ENCODE measurements around the gene SUPT3H. TPM values are rescaled to one million over a fixed set of nuclear protein-coding genes. Genes with fewer than 3 reads are reported as not detected.

The SUPT3H gene
- total and polyA plus RNA-seq, 4 donors, result 0.85 to 4.8 (median 2.4) TPM

DNA sequence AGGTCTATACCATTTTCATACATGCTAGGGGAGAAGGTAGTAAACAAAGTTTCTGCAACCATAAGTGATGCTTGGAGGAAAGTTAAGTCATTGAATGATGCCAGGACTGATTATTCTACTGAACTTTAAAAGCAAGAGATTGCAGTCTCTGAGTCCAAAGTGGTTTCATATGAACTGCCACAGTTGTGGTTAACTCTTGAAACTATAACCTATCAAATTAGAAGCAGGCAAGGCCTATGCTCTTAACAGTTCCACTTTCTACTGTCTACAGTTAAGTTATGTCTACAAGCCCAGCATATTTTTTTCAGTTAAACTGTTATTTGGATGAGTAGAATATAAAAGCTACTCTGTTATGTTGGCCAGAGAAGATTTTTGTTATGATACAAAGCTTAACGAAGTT lies 376.1 kb downstream of the SUPT3H start:
- H3K9ac ChIP-seq (ENCODE audit: low read depth in 1 of 2, low read length in 2 of 2), result no peak overlapping the region
- DNase-seq (ENCODE audit: low spot score), result no peak
- no peaks in the 10 kb centered on the region for H3K4me1 ChIP-seq (ENCODE audit: control insufficient read depth in 4 of 4, insufficient read depth in 4 of 4, low read length in 3 of 4)
- no peaks in the 10 kb centered on the region for H3K9me3 ChIP-seq (ENCODE audit: control insufficient read depth in 4 of 4, low read length in 3 of 4)
- no peaks in the 10 kb centered on the region for H3K36me3 ChIP-seq (ENCODE audit: control insufficient read depth in 4 of 4, insufficient read depth in 3 of 4, low read depth in 1 of 4, low read length in 3 of 4)
- H3K27ac ChIP-seq (ENCODE audit: low read depth in 1 of 2, low read length in 2 of 2), result no peak overlapping the region
- 89% methylated on average over 1 of the region's 1 CpG for WGBS
- TF ChIP-seq TAF1 (conservative IDR thresholded peaks at IDR 0.05) (no peak), NR2F2 (IDR thresholded peaks at IDR 0.05) (no peak), HNF4G (IDR thresholded peaks at IDR 0.05) (no peak), SP1 (IDR thresholded peaks at IDR 0.05) (no peak), FOXA1 (IDR thresholded peaks at IDR 0.05) (no peak), FOXA2 (IDR thresholded peaks at IDR 0.05) (no peak), HNF4A (conservative IDR thresholded peaks at IDR 0.05) (no peak), JUND (IDR thresholded peaks at IDR 0.05) (no peak), EGR1 (IDR thresholded peaks at IDR 0.05; ENCODE audit: low read depth in 2 of 2) (no peak), YY1 (IDR thresholded peaks at IDR 0.05) (no peak), RXRA (IDR thresholded peaks at IDR 0.05) (no peak), RAD21 (IDR thresholded peaks at IDR 0.05) (no peak), GABPA (IDR thresholded peaks at IDR 0.05 in 1 of 2, conservative IDR thresholded peaks at IDR 0.05 in 1 of 2) (no peak)
- TF ChIP-seq, protein P1, sequence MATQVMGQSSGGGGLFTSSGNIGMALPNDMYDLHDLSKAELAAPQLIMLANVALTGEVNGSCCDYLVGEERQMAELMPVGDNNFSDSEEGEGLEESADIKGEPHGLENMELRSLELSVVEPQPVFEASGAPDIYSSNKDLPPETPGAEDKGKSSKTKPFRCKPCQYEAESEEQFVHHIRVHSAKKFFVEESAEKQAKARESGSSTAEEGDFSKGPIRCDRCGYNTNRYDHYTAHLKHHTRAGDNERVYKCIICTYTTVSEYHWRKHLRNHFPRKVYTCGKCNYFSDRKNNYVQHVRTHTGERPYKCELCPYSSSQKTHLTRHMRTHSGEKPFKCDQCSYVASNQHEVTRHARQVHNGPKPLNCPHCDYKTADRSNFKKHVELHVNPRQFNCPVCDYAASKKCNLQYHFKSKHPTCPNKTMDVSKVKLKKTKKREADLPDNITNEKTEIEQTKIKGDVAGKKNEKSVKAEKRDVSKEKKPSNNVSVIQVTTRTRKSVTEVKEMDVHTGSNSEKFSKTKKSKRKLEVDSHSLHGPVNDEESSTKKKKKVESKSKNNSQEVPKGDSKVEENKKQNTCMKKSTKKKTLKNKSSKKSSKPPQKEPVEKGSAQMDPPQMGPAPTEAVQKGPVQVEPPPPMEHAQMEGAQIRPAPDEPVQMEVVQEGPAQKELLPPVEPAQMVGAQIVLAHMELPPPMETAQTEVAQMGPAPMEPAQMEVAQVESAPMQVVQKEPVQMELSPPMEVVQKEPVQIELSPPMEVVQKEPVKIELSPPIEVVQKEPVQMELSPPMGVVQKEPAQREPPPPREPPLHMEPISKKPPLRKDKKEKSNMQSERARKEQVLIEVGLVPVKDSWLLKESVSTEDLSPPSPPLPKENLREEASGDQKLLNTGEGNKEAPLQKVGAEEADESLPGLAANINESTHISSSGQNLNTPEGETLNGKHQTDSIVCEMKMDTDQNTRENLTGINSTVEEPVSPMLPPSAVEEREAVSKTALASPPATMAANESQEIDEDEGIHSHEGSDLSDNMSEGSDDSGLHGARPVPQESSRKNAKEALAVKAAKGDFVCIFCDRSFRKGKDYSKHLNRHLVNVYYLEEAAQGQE (IDR thresholded peaks at IDR 0.05), result no peak
- TF ChIP-seq, protein P2, sequence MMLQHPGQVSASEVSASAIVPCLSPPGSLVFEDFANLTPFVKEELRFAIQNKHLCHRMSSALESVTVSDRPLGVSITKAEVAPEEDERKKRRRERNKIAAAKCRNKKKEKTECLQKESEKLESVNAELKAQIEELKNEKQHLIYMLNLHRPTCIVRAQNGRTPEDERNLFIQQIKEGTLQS (IDR thresholded peaks at IDR 0.05), result no peak
- TF ChIP-seq, protein P3, sequence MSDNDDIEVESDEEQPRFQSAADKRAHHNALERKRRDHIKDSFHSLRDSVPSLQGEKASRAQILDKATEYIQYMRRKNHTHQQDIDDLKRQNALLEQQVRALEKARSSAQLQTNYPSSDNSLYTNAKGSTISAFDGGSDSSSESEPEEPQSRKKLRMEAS (IDR thresholded peaks at IDR 0.05), result no peak
- TF ChIP-seq, protein P4, sequence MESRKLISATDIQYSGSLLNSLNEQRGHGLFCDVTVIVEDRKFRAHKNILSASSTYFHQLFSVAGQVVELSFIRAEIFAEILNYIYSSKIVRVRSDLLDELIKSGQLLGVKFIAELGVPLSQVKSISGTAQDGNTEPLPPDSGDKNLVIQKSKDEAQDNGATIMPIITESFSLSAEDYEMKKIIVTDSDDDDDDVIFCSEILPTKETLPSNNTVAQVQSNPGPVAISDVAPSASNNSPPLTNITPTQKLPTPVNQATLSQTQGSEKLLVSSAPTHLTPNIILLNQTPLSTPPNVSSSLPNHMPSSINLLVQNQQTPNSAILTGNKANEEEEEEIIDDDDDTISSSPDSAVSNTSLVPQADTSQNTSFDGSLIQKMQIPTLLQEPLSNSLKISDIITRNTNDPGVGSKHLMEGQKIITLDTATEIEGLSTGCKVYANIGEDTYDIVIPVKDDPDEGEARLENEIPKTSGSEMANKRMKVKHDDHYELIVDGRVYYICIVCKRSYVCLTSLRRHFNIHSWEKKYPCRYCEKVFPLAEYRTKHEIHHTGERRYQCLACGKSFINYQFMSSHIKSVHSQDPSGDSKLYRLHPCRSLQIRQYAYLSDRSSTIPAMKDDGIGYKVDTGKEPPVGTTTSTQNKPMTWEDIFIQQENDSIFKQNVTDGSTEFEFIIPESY (IDR thresholded peaks at IDR 0.05), result no peak
- TF ChIP-seq, protein P5, sequence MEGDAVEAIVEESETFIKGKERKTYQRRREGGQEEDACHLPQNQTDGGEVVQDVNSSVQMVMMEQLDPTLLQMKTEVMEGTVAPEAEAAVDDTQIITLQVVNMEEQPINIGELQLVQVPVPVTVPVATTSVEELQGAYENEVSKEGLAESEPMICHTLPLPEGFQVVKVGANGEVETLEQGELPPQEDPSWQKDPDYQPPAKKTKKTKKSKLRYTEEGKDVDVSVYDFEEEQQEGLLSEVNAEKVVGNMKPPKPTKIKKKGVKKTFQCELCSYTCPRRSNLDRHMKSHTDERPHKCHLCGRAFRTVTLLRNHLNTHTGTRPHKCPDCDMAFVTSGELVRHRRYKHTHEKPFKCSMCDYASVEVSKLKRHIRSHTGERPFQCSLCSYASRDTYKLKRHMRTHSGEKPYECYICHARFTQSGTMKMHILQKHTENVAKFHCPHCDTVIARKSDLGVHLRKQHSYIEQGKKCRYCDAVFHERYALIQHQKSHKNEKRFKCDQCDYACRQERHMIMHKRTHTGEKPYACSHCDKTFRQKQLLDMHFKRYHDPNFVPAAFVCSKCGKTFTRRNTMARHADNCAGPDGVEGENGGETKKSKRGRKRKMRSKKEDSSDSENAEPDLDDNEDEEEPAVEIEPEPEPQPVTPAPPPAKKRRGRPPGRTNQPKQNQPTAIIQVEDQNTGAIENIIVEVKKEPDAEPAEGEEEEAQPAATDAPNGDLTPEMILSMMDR (IDR thresholded peaks at IDR 0.05; ENCODE audit: low read depth, low read length, missing input control), result no peak
- no peaks in the 10 kb centered on the region for H3K27me3 ChIP-seq (ENCODE audit: control insufficient read depth in 4 of 4, insufficient read depth in 4 of 4, low read length in 3 of 4)
- H3K4me3 ChIP-seq (ENCODE audit: low read depth in 1 of 3, low read length in 3 of 3), result no peak overlapping the region
